HG03342 (cell line): Measurements from ENCODE around the gene LPP.

Source experiments
- ATAC-seq: cut with Tn5 transposase; IDR thresholded peaks from one replicate; pipeline ENCODE4 v1.9.1; 2021; ENCODE audit warnings: mild to moderate bottlenecking, moderate library complexity; ENCODE audit not compliant: unreplicated experiment

LPP gene

DNA sequence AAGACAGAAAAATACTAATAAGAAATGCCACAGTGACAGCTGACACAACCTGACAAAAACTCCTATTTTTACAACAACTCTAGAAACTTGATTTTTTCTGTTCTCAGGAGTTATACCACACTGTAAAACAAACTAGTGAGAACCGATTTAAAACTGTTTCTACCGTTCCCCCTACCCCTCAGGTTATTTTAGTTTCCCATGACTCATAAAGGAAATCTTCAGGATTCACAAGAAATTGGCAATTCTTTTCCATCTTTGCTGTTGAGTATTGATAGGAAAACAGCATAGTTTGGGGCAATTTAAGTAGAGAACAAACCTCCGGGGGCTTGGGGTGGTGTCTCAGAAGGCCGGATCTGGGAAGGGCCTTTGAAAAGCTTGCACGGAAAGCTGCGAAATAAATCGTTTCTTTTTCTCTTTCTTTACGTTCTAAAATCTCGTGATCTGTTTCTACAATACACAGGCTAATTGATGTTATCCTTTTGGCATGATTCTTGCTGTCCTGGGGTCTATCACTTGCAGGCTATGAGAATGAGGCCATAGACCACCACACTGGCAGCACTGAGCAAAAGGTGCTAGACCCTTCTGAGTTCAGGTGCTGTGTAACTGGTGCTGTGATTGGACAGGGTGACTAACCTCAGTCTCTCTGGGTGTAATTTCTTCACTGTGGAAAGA is 89.3 kb downstream of the LPP start:
- no peak for ATAC-seq

DNA sequence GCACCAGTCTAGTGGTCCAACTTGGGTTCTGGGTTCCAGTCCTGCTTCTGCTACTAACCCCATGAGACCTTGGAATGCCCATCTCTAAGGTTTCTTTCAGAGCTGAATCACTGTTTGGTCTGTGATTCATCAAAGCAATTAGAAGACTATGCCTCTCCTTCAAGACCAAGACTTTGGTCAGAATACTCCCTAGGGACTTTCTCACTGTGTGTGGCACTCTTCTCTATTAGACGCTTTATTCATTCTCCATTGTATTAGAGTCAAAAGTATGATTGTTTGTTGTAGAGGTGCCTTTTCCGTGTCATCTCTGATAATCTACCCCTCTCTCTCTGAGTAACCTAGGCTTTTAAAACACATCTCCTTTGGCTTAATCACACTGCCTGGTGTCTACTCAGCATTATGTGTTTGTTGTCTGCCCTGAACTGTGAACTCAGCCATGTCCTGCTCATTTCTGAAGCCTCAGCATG is 90.5 kb downstream of the LPP start:
- ATAC-seq, result no peak

DNA sequence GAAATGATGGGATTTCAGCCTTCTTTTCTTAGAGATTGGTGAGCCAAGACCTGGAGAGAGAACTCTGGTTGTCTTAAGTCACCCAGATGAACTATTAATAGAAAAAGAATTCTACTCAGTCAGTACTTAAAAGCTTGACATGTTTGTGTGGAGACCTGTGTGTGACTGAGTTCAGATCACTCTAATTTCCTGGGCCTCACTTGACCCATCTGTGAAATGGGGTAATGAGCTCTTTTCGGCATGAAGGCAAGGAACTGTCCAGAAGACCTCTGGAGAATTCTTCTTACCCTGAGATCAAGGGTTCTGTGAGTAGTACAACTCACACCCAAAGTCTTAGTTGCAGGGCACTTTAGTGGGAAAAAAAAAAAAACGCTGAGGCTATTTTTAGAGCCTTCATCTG is 92.9 kb downstream of the LPP start:
- ATAC-seq, result no peak

DNA sequence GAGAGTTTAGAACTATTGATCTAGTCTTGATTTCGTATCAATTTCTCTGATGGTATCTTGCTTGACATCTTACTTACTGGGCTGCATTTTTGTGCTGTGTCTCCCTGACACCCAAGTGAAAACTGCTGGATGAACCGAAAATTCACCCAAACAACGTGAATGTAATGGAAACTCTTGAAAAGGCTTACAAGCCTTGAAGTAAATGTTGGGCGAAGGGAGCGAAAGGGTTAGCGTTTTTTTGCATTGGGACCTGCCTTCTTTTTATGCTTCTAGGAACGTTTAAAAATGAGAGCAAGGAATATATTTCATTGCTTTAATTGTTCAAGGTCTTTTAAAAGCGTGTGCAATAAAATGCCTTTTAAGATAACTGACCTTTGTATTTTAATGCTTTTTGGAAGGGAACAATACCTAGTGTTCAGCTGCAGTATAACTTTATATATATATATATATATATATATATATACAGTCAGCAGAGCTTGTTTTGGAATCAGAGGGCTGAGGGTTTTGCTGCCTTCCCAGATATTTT is 94.1 kb downstream of the LPP start:
- ATAC-seq, result no peak

DNA sequence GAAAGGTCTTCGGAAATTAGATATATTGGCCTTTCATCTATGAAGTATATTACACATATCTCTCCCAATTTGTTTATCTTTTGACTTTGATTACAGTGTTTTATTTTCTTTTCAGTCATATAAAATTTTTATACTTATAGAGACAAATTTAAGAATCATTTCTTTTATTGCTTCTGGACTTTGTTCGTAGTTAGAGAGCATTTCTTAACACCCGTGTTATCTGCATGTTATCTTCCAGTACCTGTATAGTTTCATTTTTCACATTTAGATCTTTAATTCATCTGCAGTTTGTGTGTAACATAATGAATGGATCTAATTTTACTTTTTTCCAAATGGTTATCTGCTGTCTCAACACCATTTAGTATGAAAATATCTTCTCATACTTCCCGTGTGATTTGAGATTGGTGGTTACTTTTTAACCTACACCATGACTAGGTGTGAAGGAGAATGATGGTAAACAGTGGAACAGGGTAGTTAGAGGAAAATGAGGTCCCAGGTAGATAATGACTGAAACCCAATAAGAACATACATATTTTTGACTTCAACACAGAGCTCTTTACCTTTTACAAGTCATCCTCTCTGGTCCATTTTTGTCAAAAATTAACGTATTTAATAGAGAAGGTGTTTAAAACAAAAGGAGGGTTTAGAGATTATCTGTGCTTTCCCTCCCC is 99.3 kb downstream of the LPP start:
- no peak for ATAC-seq

DNA sequence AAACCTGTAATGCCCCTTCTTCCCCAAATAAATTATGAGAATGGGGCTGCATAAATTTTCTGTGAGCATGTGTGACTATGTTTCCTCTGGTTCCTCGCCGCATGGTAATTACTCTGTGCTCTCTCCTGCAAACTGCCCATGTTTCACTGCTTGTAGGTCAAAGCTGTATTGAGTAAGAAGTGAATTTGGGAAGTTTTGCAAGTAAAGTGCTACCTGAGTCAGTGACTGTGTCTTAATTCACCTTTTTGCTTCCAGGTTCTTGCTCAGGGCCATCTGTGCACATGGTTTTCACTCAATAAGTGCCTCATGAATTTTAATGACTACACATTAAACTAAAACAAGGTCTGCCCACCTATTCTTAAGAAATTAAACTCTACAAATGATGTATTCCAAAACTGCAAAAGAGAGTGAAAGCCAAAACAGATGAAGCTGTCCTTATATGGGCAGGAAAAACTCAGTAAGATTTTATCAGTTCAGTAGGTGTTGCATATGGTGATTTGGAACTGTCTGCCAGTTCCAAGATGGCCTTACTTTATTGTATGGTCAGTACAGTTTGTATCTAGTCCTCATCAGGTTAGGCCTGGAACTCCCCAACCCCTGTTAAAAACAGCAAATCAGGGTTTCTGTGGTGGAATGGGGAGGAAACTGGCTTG is 100.0 kb downstream of the LPP start:
- ATAC-seq, result no peak

DNA sequence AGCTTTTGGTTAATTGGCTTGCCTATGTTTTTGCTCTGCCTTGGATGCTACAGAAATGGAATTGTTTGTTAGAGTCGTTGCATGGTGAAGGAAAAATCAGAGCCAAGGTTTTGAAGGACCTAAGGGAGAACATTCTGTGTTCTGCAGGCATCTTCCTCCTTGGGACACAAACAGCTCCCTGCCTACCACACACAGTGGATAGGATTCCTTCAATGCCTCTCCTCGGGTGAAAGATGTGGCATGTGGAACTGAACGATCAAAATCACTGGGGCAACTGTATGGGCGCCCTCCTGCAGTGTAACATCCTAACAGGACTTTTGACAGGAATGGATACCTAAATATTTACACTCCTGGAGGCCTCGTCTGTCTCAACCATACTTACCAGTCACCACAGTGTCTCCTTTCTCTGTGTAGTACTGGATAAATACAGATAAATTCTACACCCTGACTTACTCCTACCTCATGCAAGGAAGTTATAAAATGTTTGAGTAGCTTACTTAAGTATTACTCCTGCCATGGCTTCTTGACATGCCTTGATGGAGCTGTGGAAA is 100.6 kb downstream of the LPP start:
- ATAC-seq, result no peak

DNA sequence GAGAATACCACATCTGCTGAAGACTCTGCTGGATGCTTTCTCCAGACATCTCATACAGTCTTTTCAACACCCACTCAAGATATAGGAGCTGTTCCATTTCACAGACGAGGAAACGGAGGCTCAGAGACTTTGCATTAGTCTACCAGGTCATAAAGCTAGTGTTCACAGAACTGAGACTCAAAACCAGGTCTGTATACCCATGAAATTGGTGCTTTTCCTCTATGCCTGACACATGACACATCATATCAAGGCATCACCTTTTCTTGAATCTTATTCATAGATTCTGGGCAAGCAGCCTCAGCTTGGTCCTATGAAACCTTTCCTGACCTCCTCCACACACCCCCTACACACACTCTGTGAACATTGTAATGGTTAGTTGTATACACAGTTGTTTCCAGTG is 101.2 kb downstream of the LPP start:
- no peak for ATAC-seq

DNA sequence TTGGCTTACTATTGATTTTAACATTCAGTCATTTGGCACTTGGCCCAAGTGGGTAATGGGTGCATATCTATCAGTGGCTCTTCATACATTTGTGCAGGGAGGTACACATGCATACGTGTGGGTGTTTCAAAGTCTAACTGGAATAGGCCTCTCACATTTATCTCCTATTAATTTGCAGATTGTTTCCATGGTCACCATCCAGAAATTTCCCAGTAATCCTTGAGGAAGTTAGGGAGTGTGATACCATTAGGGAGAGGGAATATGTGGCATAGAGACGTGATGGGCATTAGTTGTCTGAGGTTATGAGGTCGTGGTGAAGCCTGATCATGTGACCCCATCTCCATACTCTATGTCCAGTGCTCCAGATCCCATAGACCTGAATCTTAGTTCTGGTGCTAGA is 102.8 kb downstream of the LPP start:
- ATAC-seq, result no peak

DNA sequence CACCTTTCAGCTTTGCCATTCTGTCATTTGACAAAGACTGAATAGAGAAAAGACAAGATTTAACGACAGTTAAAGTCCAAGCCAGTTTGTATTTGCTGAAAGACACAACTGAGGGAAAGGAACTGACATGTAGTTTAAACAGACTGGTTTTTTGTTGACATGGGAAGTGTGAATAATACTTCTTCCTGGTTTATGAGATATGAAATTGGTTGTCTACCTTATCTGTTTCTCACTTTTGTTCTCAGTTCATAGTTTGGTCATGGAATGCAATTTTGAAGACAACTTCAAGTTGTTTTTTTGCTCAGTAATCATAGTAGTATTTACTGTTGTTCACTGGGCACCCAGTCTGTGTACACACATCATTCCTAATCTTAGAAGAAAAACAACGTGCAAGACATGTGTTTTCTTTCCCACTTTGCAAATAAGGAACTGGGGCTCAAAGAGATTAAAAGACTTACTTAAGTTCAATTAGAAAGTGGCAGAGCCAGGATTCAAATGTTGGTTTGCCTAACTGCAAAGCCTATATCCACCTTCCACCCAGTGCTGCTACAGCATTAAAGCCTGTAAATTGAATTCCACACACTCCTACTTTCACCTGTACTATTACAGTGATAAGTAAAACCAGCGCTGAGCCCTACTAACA is 103.5 kb downstream of the LPP start:
- ATAC-seq, result no peak

DNA sequence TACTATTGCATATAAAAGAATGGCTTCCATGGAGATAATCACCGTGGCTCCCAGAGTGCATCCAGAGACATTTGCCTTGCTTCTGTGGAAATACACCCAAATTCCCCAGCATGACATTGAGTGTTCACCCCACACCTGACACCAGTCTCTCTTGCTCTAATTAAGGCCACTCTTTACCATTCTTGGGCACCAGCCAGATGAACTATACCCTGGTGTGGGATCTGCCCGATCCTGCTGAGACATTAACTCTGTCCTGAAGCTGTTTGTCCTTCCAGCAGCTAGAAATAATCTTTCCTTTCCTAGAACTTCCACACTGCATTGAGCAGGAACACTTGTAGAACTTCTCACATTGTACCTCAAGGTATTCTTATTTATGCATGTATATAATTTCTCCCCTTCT is 105.2 kb downstream of the LPP start:
- no peak for ATAC-seq

DNA sequence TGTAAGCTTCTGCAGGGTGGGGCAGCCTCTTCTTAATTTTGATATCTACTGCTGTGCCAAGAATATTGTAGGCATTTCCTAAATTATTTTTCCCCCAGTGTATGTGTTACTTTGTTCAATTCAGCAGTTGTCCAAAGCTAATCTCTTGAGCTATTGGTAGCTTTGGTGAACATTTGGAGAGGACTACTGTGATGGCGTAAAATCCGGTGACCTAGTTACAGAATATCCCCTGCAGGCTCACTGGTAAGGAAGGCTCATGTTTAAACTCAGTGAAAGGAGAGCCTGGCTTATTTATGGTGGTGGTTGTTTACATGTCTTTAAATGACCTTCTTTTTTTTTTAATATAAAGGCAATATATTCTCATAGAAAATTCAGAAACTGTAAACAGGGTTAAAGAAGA is 105.6 kb downstream of the LPP start:
- no peak for ATAC-seq

DNA sequence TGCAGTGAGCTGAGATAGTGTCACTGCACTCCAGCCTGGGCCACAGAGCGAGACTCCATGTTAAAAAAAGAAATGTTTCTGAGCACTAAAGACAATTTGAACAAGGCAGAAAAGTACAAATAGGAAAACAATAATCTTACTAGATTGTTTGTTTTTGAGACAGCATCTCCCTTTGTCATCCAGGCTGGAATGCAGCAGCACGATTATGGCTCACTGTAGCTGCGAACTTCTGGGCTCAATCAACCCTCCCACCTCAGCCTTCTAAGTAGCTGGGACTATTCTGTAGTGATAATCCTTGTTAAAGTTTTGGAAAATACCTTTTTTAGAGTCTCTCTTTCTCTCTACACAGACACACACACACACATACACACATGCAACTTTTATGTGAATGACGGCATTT is 107.1 kb downstream of the LPP start:
- no peak for ATAC-seq

DNA sequence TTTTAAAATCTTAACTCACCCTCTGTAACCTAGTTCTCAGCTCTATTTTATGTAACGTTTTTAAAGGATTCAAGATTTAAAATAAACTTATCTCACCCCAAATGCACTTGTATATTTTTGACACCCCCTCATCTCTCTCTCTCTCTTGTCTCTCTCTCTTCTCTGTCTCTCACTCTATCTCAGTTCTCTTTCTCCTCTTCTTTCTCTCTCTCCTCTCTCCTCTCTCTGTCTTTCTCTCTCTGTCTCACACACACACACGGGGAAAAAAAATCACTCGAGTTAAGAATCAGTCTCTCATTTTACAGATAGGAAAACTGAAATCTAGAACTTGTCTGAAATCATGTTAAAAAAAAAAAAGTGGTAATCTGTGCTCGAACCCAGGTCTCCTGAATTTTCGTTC is 108.5 kb downstream of the LPP start:
- no peak for ATAC-seq

DNA sequence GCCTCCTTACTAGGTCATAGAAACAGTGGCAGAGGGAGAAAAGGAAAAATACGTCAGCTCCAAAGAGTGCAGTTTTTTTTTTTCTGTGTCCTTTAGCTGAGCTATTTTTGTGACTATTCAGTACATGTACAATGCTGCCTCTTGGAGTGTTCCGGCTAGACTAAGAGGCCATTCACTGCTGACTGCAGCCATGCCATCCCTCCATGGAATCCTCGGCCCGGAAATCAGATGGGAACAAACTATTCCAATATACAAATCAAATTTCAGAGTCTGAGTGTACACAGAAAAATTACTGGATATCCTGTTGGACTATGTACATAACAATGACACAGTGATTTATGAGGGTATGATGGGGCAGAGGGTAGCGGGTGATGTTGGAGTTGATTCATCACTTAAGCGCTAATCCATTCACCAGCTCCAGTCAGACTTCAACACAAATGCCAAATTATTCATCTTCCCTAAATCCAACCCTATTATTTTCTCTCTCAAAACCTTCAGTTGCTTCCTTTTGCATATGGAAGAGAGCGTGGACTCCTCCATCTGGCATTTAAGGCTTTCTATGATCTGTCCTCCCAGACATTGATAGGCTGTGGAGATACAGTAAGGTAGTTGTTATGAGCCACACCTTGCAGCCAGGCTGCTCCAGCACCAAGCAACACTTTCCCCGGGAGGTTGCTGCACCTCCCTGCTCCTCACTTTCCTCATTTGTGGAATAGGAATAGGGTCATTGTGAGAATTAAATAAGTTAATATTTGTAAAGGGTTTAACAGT is 109.1 kb downstream of the LPP start:
- no peak for ATAC-seq

DNA sequence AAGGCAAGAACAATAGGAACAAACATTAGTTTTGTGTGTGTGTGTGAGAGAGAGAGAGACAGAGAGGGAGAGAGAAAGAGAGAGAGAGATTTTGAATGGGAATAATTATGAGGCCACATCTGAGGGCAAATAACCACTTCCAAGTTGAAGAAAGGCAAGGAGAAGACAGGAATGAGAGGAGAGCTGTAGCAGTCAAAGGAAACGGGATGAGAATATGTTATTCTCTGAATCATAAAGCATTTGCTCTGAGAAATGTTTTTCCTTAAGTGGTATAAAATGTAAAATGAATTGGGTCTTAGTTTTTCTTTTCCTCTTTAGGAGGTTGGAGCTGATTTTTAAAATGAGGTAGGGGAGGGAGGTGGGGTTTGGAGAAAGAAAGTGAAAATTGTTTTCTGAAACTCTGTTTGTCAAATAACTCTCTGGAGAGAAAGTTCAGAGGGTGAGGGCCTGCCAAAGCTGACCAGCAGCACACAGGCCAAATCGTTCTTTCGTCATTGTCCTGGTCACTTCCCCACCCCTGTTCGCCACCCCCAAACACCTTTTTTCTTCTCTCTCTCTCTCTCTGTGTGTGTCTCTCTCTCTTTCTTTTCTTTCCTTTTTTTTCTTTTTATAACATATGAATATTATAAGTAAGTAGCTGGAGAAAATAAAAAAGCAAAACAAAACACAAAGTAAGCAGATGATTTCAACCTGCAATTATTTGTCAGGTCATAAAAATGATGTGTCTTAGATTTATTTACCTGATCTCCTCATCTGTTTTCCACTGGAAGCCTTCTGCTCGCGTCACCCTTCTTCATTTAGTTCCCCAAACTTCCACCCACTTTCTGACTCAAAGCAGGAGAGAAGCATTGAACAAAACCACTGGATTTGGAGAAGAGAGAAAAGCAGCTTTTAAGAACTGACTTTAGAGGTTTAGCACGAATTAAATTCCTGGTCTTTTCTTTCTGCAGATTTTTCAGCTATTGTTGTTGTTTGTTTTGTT is 110.6 kb downstream of the LPP start:
- no peak for ATAC-seq

DNA sequence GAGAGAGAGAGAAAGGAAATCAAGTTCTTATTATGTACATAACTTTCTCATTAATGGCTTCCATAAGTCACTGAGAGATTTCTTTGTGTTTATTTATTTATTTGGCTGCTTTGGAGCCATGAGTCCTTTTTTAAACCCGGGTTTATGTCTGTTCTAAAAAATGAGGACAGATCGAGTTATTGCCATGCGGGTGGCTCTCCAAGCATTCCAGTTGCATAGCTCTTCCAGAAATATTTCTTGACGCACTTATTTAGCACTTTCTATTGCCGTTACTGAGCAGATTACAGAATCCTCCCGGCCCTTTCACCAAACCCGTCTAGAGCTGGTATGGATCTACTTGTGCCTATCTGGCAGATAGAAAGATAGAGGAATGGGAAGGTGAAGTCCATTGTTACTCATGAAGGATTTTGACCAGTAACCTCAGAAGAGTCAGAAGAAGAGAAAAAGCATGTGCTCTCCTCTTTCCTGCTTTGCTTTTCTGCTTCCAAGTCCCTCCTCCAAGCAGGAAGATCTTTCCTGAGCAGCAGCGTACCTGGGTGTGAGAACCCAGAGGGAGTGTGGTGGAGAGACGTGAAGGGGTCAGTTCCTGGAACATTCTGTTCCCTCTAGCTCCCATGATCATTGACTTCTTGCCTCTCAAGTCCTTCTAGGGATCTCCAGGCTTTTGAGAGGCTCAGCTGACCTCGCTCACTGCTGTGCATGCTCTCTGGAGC is 112.8 kb downstream of the LPP start:
- ATAC-seq, result no peak

DNA sequence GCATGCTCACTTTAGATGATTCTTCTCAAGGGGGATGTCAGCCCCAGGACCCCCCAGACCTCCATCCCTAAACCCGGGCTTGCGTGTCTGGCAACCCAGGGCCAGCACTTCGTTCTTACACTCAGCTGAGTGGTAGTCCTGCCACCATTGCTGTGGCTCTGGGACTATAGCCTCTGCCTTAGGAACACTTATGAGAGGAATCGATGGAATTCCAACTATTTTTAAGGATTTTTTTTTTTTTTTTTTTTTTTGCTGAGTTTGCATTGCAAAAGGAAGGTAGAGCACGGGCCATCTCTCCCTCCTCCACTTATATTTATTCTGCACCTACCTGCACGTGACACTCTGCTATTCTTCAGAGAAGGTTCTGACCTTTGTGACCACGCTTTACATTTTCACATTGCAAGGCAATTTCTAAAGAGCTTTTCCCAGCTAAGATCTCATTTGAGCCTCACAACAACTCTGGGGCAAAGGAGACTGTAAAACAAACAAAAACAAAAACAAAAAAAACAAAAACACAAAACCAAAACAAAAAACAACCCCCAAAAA is 113.9 kb downstream of the LPP start:
- no peak for ATAC-seq
